HS-5 (cell line): Measurements from ENCODE around the gene GAS7.

ENCODE experiments used
- DNase-seq: peaks from one replicate; pipeline ENCODE4 v3.0.0-alpha.2; 2012; ENCODE audit warnings: low read depth

GAS7 gene

DNA sequence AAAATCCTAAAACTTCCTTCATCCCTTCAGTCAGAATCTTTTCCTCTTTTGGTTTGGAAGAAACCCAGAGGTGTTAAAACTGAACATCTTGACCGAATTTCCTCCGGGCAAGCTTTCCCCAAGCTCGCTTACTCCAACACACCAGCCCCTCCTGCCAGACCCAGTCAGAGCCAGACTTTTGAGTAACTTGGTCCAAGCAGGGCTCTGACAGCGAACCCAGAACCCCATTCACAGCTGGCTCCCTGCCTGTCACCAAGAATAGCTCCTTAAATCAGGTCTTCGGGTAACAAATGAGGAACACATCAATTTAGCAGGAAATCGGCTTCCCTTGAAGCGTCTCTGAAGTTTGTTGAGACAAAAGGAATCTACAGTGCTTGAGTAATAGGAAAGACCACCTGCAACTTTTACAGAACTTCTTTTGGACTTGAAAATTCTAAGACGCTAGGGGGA is 27.3 kb downstream of the GAS7 start:
- DNase-seq: no peak

- DNase-seq: no peak
Measured at GRCh38 chr17:10170233-10170632, 28.2 kb downstream of the GAS7 start.

DNA sequence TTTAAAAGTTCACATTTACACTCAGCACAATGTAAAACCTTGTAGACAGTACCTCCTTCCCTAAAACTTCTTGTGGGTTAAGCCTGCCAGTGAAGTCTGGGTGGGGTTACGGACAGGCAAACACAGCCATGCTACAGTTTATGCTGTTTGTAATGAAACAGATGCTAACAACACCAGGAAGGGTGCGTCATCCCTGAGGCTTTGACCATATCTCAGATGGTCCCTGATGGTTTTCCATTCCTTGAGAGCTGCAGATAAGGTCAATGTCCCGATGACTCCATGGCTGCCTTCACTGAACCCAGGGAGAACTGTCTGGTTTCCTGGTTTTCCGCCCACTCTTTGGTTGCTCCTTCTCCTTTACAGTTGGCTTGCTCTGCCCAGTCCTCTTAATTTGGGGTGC is 29.1 kb downstream of the GAS7 start:
- DNase-seq: no peak

DNA sequence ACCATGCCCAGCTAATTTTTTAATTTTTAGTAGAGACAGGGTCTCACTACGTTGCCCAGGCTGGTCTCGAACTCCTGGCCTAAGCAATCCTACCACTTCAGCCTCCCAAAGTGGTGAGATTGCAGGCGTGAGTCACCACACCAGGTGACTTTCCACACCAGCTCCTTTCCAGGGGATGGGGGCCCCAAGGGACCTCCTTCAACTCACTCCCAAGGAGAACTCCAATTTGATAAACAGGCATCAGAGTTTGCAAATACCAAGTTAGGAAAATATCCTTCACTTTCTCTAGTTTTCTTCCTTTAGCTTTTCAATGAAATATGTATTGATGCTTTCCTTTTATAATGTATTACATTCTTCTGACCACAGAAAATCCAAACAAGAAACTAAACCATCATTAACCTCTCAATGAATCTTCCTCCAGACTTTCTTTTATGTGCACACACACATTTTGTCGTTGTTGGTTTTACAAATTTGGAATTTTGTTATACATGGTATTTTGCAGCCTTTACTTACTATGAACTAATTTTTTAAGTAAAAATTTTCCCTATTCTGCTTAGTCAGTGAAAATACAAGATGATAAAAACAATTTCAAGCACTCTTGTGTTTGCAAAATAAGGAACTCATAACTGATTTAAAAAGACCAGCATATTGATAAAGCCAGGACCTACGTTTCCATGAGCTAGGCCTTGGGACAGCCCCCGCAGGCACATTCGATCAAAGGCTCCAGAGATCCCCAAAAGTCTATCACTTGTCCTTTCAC is 32.0 kb downstream of the GAS7 start:
- no peak for DNase-seq

DNA sequence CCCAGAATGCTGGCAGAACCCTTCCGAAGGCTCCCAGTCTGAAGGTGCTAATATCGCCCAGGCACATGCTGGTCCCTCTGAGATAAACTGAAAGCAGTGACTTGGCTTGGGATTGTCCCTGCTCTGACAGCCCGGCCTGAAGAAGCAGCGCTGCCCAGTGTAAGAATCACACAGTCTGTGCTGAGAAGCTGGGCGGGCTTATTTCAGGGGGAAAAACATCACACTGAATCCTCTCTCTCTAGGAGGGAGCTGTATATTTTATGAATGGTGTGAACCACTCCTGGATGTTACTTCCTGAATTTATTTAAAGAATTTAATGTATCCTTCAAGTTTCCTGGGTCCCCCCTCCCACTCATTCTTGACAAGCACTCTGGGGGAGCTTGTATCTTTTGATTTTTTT is 36.3 kb downstream of the GAS7 start:
- DNase-seq: no peak

GRCh38 chr17:10161386-10161785 is 37.0 kb downstream of the GAS7 start:
- no peak for DNase-seq

GRCh38 chr17:10156948-10157607 is 41.3 kb downstream of the GAS7 start:
- no peak for DNase-seq

DNA sequence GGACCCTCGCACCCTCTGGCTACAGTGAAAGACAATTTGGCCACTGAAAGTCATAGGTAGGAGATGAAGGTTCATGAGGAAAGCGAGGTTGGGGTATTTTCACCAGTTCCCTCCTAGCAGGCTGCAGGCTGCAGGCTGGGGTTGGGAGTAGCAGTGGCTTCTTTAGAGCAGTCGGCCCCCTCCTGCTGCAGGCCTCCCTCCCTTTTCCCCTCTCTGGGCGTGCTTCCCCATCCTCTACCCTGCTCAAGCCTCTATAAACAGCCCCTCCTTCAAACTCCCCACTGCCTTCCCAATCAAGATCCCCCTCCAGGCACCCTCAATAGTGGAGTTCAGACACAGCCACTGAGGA is 41.8 kb downstream of the GAS7 start:
- DNase-seq: no peak

DNA sequence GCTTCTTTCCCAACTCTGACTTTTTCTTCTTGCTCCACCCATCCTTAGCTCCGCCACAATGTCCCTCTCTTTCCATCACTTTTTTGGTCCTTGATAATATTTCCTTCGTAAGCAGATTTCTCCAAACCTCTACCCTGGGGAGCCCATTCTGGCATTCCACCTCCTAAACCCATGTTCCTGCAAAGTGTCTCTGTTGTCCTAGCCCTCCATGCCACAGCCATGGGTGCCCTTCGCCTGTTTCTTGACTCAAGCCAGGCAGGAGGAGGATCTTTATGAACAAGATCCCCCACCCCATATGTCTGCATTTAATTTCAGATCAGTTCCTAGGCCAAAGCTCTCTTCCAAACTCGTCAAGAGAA is 42.4 kb downstream of the GAS7 start:
- no peak for DNase-seq

GRCh38 chr17:10155371-10156076 is 42.9 kb downstream of the GAS7 start:
- no peak for DNase-seq

- no peak for DNase-seq
Measured at GRCh38 chr17:10151667-10152496, 46.5 kb downstream of the GAS7 start.

DNA sequence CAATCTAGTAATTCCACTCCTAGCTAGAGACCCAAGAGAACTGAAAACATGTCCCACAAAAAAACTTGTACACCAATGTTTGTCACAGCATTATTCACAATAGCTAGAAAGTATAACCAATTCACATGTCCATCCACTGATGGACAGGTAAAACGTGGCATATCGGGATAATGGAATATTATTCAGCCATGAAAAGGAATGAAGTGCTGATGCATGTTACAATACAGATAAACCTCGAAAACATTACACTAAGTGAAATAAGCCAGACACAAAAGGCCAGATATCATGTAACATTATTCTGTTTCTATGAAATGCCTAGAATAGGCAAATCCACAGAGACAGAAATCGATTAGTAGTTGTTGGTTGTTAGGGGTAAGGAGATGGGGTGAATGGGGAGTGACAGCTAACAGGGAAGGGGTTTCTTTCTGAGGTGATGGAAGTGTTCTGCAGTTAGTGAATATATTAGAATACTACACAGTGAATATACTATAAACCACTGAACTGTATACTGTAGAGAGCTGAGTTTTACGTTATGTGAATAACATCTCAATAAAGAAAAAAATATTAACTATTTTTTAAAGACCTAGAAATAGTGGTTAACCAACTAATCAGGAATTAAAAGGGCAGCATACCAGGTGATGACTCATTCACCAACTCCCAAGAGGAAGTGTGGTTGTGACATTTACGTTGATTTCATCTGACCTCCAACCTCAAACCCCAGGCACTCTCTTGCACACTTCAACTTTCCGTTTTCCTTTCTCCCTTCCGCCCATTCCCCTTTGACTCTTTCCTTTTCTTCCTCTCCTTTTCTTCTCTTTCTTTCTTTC is 48.6 kb downstream of the GAS7 start:
- peak; percentile 75 for DNase-seq

GRCh38 chr17:10147761-10148415 is 50.5 kb downstream of the GAS7 start:
- DNase-seq: no peak

- DNase-seq: no peak
Measured at GRCh38 chr17:10147040-10147439, 51.4 kb downstream of the GAS7 start.

- no peak for DNase-seq
Measured at GRCh38 chr17:10144982-10145381, 53.4 kb downstream of the GAS7 start.

GRCh38 chr17:10144456-10144855 is 54.0 kb downstream of the GAS7 start:
- DNase-seq: no peak

DNA sequence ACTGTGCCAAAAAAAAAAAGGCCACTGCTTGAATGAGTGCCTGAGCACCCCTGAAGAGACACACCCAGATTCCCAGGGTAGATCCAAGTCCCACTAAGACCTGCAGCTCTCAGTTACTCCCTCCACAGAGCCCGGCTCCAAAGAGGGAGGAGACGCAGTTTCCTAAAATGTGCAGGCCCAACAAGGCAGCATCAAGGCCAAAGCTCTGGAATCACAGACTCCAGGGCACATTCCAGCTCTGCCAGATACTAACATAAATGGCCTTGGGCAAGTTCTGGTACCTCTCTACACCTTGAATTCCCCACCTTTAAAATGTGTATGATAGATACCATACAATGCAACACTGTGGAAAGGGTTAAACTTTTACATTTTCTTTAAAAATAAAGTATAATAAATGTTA is 57.0 kb downstream of the GAS7 start:
- no peak for DNase-seq

GRCh38 chr17:10139577-10139976 is 58.8 kb downstream of the GAS7 start:
- no peak for DNase-seq

GRCh38 chr17:10136258-10136981 is 62.0 kb downstream of the GAS7 start:
- DNase-seq: no peak

GRCh38 chr17:10135539-10136257 is 62.7 kb downstream of the GAS7 start:
- no peak for DNase-seq
